ENCODE measurements around the gene DMD.

DNA sequence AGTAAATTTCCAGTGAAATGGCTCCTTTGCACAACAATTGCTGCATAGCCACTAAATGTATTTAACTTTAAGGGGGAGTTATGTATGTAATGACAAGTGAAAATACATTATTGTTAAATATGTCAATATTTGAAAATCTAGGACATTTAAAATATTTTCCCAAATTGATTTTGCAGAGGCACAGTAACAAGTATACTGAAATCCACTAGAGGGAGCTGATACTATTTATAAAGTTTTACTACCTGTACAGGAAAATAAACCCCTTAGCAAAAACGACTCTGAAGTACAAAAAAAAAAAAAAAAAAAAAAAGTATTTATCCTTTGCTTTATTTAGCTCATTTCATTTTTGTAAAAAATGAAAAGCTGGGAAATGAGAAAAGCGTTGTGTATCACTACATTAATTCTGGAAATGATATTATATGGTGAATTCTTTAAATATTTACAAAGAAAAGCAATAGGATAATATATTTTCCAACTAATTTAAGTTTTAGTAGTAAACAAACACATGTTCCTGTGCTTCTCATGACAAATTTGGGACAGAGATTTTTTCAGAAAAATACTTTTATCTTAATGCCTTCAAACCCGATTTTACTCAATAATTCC, 727.7 kb downstream of the DMD start:
- TF ChIP-seq, protein P1, sequence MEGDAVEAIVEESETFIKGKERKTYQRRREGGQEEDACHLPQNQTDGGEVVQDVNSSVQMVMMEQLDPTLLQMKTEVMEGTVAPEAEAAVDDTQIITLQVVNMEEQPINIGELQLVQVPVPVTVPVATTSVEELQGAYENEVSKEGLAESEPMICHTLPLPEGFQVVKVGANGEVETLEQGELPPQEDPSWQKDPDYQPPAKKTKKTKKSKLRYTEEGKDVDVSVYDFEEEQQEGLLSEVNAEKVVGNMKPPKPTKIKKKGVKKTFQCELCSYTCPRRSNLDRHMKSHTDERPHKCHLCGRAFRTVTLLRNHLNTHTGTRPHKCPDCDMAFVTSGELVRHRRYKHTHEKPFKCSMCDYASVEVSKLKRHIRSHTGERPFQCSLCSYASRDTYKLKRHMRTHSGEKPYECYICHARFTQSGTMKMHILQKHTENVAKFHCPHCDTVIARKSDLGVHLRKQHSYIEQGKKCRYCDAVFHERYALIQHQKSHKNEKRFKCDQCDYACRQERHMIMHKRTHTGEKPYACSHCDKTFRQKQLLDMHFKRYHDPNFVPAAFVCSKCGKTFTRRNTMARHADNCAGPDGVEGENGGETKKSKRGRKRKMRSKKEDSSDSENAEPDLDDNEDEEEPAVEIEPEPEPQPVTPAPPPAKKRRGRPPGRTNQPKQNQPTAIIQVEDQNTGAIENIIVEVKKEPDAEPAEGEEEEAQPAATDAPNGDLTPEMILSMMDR (conservative IDR thresholded peaks at IDR 0.05) = peak; percentile 56
- no peak for TF ChIP-seq EZH2 (IDR thresholded peaks at IDR 0.05; ENCODE audit: low read depth)
